Measurements from ENCODE around the gene SLC47A1.

- no peak for TF ChIP-seq ZBTB21 (tag by site-specific recombination; IDR thresholded peaks at IDR 0.05)
- no peak for TF ChIP-seq ZNF658 (tag by site-specific recombination; IDR thresholded peaks at IDR 0.05)
- no peak for TF ChIP-seq ZBTB7A (tag by site-specific recombination; IDR thresholded peaks at IDR 0.05; ENCODE audit: low read depth)
- TF ChIP-seq CTCF (tag by site-specific recombination; IDR thresholded peaks at IDR 0.05): no peak
- TF ChIP-seq WT1 (tag by site-specific recombination; IDR thresholded peaks at IDR 0.05): no peak
- no peak for TF ChIP-seq ATF2 (tag by site-specific recombination; IDR thresholded peaks at IDR 0.05; ENCODE audit: low read depth)
- no peak for TF ChIP-seq ELK4 (IDR thresholded peaks at IDR 0.05; ENCODE audit: borderline replicate concordance, low read depth, low read length)
- no peak for TF ChIP-seq YY1 (tag by site-specific recombination; IDR thresholded peaks at IDR 0.05)
- TF ChIP-seq REST (tag by site-specific recombination; IDR thresholded peaks at IDR 0.05): no peak
- no peak for TF ChIP-seq ZNF324 (tag by site-specific recombination; IDR thresholded peaks at IDR 0.05)
- no peak for TF ChIP-seq ZNF707 (tag by site-specific recombination; IDR thresholded peaks at IDR 0.05)
- TF ChIP-seq TCF7L2 (IDR thresholded peaks at IDR 0.05; ENCODE audit: borderline replicate concordance, low read depth, low read length): no peak
- no peak for TF ChIP-seq ZNF426 (tag by site-specific recombination; IDR thresholded peaks at IDR 0.05)
Measured at GRCh38 chr17:19626079-19626478, 92.4 kb downstream of the SLC47A1 start.

Measured in HEK293 (cell line).